Measurements from ENCODE around the gene SUSD4. TPM values are rescaled to one million over a fixed set of nuclear protein-coding genes. Genes with fewer than 3 reads are reported as not detected.
"Not testable (repeated sequence)": the region's sequence is repeated elsewhere in the genome, so short reads cannot be mapped to it uniquely, and the experiment has no call there.

Gene SUSD4
- total RNA-seq, 2 experiments from 2014 or later, result 13.0 to 13.8 TPM

DNA sequence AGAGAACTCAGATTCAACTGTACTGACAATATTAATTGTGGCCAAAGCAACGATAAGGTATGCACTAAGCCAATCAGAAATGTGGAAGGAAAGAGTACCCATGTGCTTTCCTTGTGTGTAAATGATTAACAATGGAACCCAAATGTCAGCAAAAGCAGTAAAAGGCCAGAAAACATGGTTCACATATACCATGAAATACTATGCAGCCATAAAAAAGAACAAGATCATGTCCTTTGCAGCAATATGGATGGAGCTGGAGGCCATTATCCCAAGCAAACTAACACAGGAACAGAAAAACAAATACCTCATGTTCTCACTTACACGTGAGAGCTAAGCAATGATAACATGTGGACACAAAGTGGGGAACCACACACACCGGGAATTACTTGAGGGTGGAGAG is 78.5 kb downstream of the SUSD4 start:
- DNase-seq, result no peak
- H3K27me3 Mint-ChIP-seq, result no peaks in the 10 kb centered on the region
- Histone ChIP-seq H3K9me3 (ENCODE audit: control insufficient read depth in 1 of 2, insufficient read depth in 1 of 2, low read length in 2 of 2) (no peaks in the 10 kb centered on the region), H3K27ac (ENCODE audit: low read depth in 1 of 2, low read length in 2 of 2) (no peak overlapping the region), H3K36me3 (ENCODE audit: insufficient read depth, low read length) (no peaks in the 10 kb centered on the region), H3K27me3 (ENCODE audit: control insufficient read depth in 1 of 2, insufficient read depth in 2 of 2, low read length in 2 of 2) (no peaks in the 10 kb centered on the region), H3K4me1 (ENCODE audit: insufficient read depth, low read length) (no peaks in the 10 kb centered on the region), H3K4me3 (ENCODE audit: low read length) (no peak overlapping the region)
- TF ChIP-seq, protein P1, sequence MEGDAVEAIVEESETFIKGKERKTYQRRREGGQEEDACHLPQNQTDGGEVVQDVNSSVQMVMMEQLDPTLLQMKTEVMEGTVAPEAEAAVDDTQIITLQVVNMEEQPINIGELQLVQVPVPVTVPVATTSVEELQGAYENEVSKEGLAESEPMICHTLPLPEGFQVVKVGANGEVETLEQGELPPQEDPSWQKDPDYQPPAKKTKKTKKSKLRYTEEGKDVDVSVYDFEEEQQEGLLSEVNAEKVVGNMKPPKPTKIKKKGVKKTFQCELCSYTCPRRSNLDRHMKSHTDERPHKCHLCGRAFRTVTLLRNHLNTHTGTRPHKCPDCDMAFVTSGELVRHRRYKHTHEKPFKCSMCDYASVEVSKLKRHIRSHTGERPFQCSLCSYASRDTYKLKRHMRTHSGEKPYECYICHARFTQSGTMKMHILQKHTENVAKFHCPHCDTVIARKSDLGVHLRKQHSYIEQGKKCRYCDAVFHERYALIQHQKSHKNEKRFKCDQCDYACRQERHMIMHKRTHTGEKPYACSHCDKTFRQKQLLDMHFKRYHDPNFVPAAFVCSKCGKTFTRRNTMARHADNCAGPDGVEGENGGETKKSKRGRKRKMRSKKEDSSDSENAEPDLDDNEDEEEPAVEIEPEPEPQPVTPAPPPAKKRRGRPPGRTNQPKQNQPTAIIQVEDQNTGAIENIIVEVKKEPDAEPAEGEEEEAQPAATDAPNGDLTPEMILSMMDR (IDR thresholded peaks at IDR 0.05), result no peak
- intact Hi-C loops (cut with DNase I, micrococcal nuclease), result no loop called here
- POLR2A ChIA-PET, result no interaction called here
- peaks cover 2% of the 10 kb centered on the region for H3K9me3 Mint-ChIP-seq
- ATAC-seq (ENCODE audit: poor library complexity), result no peak
- peaks cover 18% of the 10 kb centered on the region for H3K36me3 Mint-ChIP-seq (ENCODE audit: low read depth)
- H3K27ac Mint-ChIP-seq, result no peak overlapping the region
- H3K4me1 Mint-ChIP-seq (ENCODE audit: low read depth), result peaks cover 8% of the 10 kb centered on the region
- H3K4me3 Mint-ChIP-seq, result no peak overlapping the region
- CTCF ChIA-PET, result no interaction called here

DNA sequence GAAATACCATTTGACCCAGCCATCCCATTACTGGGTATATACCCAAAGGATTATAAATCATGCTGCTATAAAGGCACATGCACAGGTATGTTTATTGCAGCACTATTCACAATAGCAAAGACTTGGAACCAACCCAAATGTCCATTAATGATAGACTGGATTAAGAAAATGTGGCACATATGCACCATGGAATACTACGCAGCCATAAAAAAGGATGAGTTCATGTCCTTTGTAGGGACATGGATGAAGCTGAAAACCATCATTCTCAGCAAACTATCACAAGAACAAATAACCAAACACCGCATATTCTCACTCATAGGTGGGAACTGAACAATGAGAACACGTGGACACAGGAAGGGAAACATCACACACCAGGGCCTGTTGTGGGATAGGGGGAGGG is 80.3 kb downstream of the SUSD4 start:
- H3K27ac ChIP-seq (ENCODE audit: low read depth in 1 of 2, low read length in 2 of 2); H3K27me3 ChIP-seq (ENCODE audit: control insufficient read depth in 1 of 2, insufficient read depth in 2 of 2, low read length in 2 of 2); CTCF ChIA-PET; H3K36me3 ChIP-seq (ENCODE audit: insufficient read depth, low read length); H3K9me3 ChIP-seq (ENCODE audit: control insufficient read depth in 1 of 2, insufficient read depth in 1 of 2, low read length in 2 of 2); H3K27ac Mint-ChIP-seq; H3K27me3 Mint-ChIP-seq; H3K4me3 ChIP-seq (ENCODE audit: low read length); intact Hi-C loops (cut with DNase I, micrococcal nuclease); DNase-seq; H3K4me1 ChIP-seq (ENCODE audit: insufficient read depth, low read length); H3K9me3 Mint-ChIP-seq; H3K4me3 Mint-ChIP-seq; POLR2A ChIA-PET; ATAC-seq (ENCODE audit: poor library complexity): not testable (repeated sequence)
- Mint-ChIP-seq H3K4me1 (ENCODE audit: low read depth) (peaks cover 16% of the 10 kb centered on the region), H3K36me3 (ENCODE audit: low read depth) (peaks cover 16% of the 10 kb centered on the region)

DNA sequence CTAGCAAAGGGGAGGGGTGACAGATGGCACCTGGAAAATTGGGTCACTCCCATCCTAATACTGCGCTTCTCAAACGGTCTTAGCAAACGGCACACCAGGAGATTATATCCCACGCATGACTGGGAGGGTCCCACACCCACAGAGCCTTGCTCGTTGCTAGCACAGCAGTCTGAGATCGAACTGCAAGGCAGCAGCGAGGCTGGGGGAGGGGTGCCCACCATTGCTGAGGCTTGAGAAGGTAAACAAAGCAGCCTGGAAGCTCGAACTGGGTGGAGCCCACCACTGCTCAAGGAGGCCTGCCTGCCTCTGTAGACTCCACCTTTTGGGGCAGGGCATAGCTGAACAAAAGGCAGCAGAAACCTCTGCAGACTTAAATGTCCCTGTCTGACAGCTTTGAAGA is 85.7 kb downstream of the SUSD4 start:
- POLR2A ChIA-PET; H3K36me3 Mint-ChIP-seq (ENCODE audit: low read depth); H3K4me3 Mint-ChIP-seq: not testable (repeated sequence)

DNA sequence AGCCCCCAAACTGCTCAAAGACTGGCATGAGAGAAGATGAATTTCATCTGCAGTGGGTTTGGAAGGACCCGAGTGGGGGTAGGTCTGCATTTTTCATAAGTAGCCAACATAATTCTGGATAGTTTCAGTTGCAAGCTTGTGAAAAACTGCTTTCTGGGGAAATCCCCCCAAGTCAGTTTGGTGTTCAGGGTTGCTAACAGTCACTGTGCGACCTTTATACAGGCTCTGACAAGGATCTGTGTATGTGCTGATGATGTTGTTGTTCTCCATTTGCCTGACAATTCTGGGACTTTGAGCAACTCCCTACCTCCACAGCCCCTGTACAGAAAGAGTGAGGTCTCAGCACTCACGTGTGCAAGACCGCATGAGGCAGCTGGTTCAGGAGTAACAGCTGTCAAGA is 87.9 kb downstream of the SUSD4 start:
- no peak overlapping the region for H3K27ac Mint-ChIP-seq
- H3K9me3 ChIP-seq (ENCODE audit: control insufficient read depth in 1 of 2, insufficient read depth in 1 of 2, low read length in 2 of 2), result no peaks in the 10 kb centered on the region
- ChIA-PET POLR2A (no interaction called here), CTCF (no interaction called here)
- no peaks in the 10 kb centered on the region for H3K4me1 ChIP-seq (ENCODE audit: insufficient read depth, low read length)
- H3K27me3 ChIP-seq (ENCODE audit: control insufficient read depth in 1 of 2, insufficient read depth in 2 of 2, low read length in 2 of 2), result no peaks in the 10 kb centered on the region
- peaks cover 3% of the 10 kb centered on the region for H3K9me3 Mint-ChIP-seq
- H3K27me3 Mint-ChIP-seq, result no peaks in the 10 kb centered on the region
- ATAC-seq (ENCODE audit: poor library complexity), result no peak
- no peak overlapping the region for H3K4me3 ChIP-seq (ENCODE audit: low read length)
- H3K4me3 Mint-ChIP-seq, result no peak overlapping the region
- H3K36me3 Mint-ChIP-seq (ENCODE audit: low read depth), result no peaks in the 10 kb centered on the region
- DNase-seq, result no peak
- H3K36me3 ChIP-seq (ENCODE audit: insufficient read depth, low read length), result no peaks in the 10 kb centered on the region
- intact Hi-C loops (cut with DNase I, micrococcal nuclease), result no loop called here
- H3K27ac ChIP-seq (ENCODE audit: low read depth in 1 of 2, low read length in 2 of 2), result no peak overlapping the region
- TF ChIP-seq, protein P1 (IDR thresholded peaks at IDR 0.05), result no peak
- peaks cover 13% of the 10 kb centered on the region for H3K4me1 Mint-ChIP-seq (ENCODE audit: low read depth)

More for the DNA sequence above, 85.7 kb downstream of the SUSD4 start:
- H3K27ac ChIP-seq (ENCODE audit: low read depth in 1 of 2, low read length in 2 of 2); H3K9me3 Mint-ChIP-seq; CTCF ChIA-PET; H3K27me3 ChIP-seq (ENCODE audit: control insufficient read depth in 1 of 2, insufficient read depth in 2 of 2, low read length in 2 of 2); H3K36me3 ChIP-seq (ENCODE audit: insufficient read depth, low read length); H3K4me3 ChIP-seq (ENCODE audit: low read length); H3K27me3 Mint-ChIP-seq; H3K9me3 ChIP-seq (ENCODE audit: control insufficient read depth in 1 of 2, insufficient read depth in 1 of 2, low read length in 2 of 2); ATAC-seq (ENCODE audit: poor library complexity); DNase-seq; H3K27ac Mint-ChIP-seq; intact Hi-C loops (cut with DNase I, micrococcal nuclease); H3K4me1 ChIP-seq (ENCODE audit: insufficient read depth, low read length): not testable (repeated sequence)
- H3K4me1 Mint-ChIP-seq (ENCODE audit: low read depth), result peaks cover 16% of the 10 kb centered on the region
